ENCODE results near the gene OR10P1. TPM values are rescaled to one million over a fixed set of nuclear protein-coding genes. Genes with fewer than 3 reads are reported as not detected.
"Not testable (repeated sequence)": the region's sequence is repeated elsewhere in the genome, so short reads cannot be mapped to it uniquely, and the experiment has no call there.

The OR10P1 gene
- total RNA-seq = not detected in 2 replicates

DNA sequence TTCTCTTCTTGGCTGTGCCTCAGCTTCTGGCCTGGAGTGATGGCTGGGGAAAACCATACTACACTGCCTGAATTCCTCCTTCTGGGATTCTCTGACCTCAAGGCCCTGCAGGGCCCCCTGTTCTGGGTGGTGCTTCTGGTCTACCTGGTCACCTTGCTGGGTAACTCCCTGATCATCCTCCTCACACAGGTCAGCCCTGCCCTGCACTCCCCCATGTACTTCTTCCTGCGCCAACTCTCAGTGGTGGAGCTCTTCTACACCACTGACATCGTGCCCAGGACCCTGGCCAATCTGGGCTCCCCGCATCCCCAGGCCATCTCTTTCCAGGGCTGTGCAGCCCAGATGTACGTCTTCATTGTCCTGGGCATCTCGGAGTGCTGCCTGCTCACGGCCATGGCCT is at the start of gene OR10P1:
TSS of gene OR10P1 (plus strand) at position 40 of the 400 bp plus-strand sequence. CDS start at position 40, 0 bp downstream.
- H3K4me3 ChIP-seq (ENCODE audit: insufficient read depth, low read length) = no peak within 1 kb of the TSS
- H4K20me1 ChIP-seq (ENCODE audit: insufficient read depth, low read length) = no peaks in the 10 kb centered on the region
- TF ChIP-seq CTCF (IDR thresholded peaks at IDR 0.05; ENCODE audit: extremely low read depth, low read depth, low read length) = no peak
- DNase-seq (ENCODE audit: insufficient read length, low spot score, missing footprints) = no peak
- H3K27ac ChIP-seq (ENCODE audit: low read depth, low read length) = no peak within 1 kb of the TSS
- H2AFZ ChIP-seq (ENCODE audit: low read length) = no peak within 1 kb of the TSS
- H3K9me3 ChIP-seq (ENCODE audit: low read depth, low read length) = no peaks in the 10 kb centered on the region
- H3K4me1 ChIP-seq (ENCODE audit: insufficient read depth, low read length) = no peaks in the 10 kb centered on the region
- H3K27me3 ChIP-seq (ENCODE audit: insufficient read depth, low read length) = peaks cover 55% of the 10 kb centered on the region
- H3K79me2 ChIP-seq (ENCODE audit: insufficient read depth, low read length) = no peaks in the 10 kb centered on the region
- H3K36me3 ChIP-seq (ENCODE audit: insufficient read depth, low read length) = no peaks in the 10 kb centered on the region
- no peak within 1 kb of the TSS for H3K4me2 ChIP-seq (ENCODE audit: insufficient read depth, low read length)

DNA sequence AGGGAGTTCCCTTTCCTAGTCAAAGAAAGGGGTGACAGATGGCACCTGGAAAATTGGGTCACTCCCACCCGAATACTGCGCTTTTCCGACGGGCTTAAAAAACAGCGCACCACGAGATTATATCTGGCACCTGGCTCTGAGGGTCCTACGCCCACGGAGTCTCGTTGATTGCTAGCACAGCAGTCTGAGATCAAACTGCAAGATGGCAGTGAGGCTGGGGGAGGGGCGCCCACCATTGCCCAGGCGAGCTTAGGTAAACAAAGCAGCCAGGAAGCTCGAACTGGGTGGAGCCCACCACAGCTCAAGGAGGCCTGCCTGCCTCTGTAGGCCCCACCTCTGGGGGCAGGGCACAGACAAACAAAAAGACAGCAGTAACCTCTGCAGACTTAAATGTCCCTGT is 46.5 kb upstream of the OR10P1 start:
- not testable (repeated sequence) for H3K27me3 ChIP-seq (ENCODE audit: insufficient read depth, low read length); H3K27ac ChIP-seq (ENCODE audit: low read depth, low read length); H4K20me1 ChIP-seq (ENCODE audit: insufficient read depth, low read length); H3K9me3 ChIP-seq (ENCODE audit: low read depth, low read length); H3K4me2 ChIP-seq (ENCODE audit: insufficient read depth, low read length); H3K4me1 ChIP-seq (ENCODE audit: insufficient read depth, low read length); H2AFZ ChIP-seq (ENCODE audit: low read length); DNase-seq (ENCODE audit: insufficient read length, low spot score, missing footprints); H3K4me3 ChIP-seq (ENCODE audit: insufficient read depth, low read length); H3K36me3 ChIP-seq (ENCODE audit: insufficient read depth, low read length); H3K79me2 ChIP-seq (ENCODE audit: insufficient read depth, low read length)

GRCh38 chr12:55607821-55608594 is 28.7 kb upstream of the OR10P1 start:
- H3K4me1 ChIP-seq (ENCODE audit: insufficient read depth, low read length) = no peaks in the 10 kb centered on the region
- no peak overlapping the region for H3K4me2 ChIP-seq (ENCODE audit: insufficient read depth, low read length)
- H3K9me3 ChIP-seq (ENCODE audit: low read depth, low read length) = no peaks in the 10 kb centered on the region
- no peak overlapping the region for H3K4me3 ChIP-seq (ENCODE audit: insufficient read depth, low read length)
- H3K27ac ChIP-seq (ENCODE audit: low read depth, low read length) = no peak overlapping the region
- peaks cover 2% of the 10 kb centered on the region for H3K27me3 ChIP-seq (ENCODE audit: insufficient read depth, low read length)
- H3K36me3 ChIP-seq (ENCODE audit: insufficient read depth, low read length) = no peaks in the 10 kb centered on the region
- no peaks in the 10 kb centered on the region for H4K20me1 ChIP-seq (ENCODE audit: insufficient read depth, low read length)
- TF ChIP-seq CTCF (IDR thresholded peaks at IDR 0.05; ENCODE audit: extremely low read depth, low read depth, low read length) = no peak
- no peak for DNase-seq (ENCODE audit: insufficient read length, low spot score, missing footprints)
- no peaks in the 10 kb centered on the region for H3K79me2 ChIP-seq (ENCODE audit: insufficient read depth, low read length)
- no peak overlapping the region for H2AFZ ChIP-seq (ENCODE audit: low read length)

DNA sequence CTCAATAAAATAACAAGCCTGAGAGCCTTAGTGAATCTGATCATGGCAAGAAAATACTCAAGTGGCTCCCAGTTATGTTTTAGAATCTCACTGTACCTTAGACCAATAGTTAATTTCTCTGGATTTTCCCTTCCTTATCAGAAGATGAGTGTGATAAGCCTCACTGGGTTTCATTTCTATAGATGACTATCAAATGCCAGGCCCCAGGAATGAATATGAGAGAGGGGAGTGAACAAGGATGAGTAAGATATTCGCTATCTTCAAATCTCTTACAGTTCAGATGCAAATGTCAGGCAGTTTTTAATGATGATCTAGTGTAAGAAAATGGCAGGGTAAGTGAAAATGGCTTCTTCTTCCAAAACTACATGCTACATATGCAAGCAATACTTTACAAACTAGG is 26.1 kb upstream of the OR10P1 start:
- no peaks in the 10 kb centered on the region for H3K4me1 ChIP-seq (ENCODE audit: insufficient read depth, low read length)
- DNase-seq (ENCODE audit: insufficient read length, low spot score, missing footprints) = no peak

More for the DNA sequence above, 26.1 kb upstream of the OR10P1 start:
- no peak overlapping the region for H2AFZ ChIP-seq (ENCODE audit: low read length)
- no peak overlapping the region for H3K4me2 ChIP-seq (ENCODE audit: insufficient read depth, low read length)
- H3K9me3 ChIP-seq (ENCODE audit: low read depth, low read length) = no peaks in the 10 kb centered on the region
- H3K79me2 ChIP-seq (ENCODE audit: insufficient read depth, low read length) = no peaks in the 10 kb centered on the region
- no peak for TF ChIP-seq CTCF (IDR thresholded peaks at IDR 0.05; ENCODE audit: extremely low read depth, low read depth, low read length)
- H4K20me1 ChIP-seq (ENCODE audit: insufficient read depth, low read length) = no peaks in the 10 kb centered on the region
- no peak overlapping the region for H3K27ac ChIP-seq (ENCODE audit: low read depth, low read length)
- no peaks in the 10 kb centered on the region for H3K36me3 ChIP-seq (ENCODE audit: insufficient read depth, low read length)
- no peak overlapping the region for H3K4me3 ChIP-seq (ENCODE audit: insufficient read depth, low read length)
- H3K27me3 ChIP-seq (ENCODE audit: insufficient read depth, low read length) = peaks cover 2% of the 10 kb centered on the region

Measured in osteoblast (primary cell).